GM19351 (cell line): ENCODE results near the gene CNTN2.
A peak's percentile ranks its signal among the peaks of the same experiment; 100 is the strongest.

Experiments used
- ATAC-seq: cut with Tn5 transposase; IDR thresholded peaks from one replicate; pipeline ENCODE4 v1.9.1; 2021; ENCODE audit warnings: mild to moderate bottlenecking, moderate library complexity; ENCODE audit not compliant: unreplicated experiment

CNTN2 gene

GRCh38 chr1:205109269-205109668, 66.3 kb downstream of the CNTN2 start:
- no peak for ATAC-seq

GRCh38 chr1:205109711-205110110, 66.7 kb downstream of the CNTN2 start:
- ATAC-seq, result no peak

GRCh38 chr1:205111354-205111753, 68.3 kb downstream of the CNTN2 start:
- ATAC-seq, result no peak

GRCh38 chr1:205118752-205119151, 75.7 kb downstream of the CNTN2 start:
- ATAC-seq, result no peak

- ATAC-seq, result peak; percentile 96
Measured at GRCh38 chr1:205121660-205122488, 78.9 kb downstream of the CNTN2 start, which contains the start of gene RBBP5. TSS of gene RBBP5 (minus strand) at chr1:205121978. CDS start at chr1:205121873, 105 bp downstream.

GRCh38 chr1:205122489-205122882, 79.5 kb downstream of the CNTN2 start:
- no peak for ATAC-seq

- no peak for ATAC-seq
Measured at GRCh38 chr1:205124726-205125125, 81.7 kb downstream of the CNTN2 start.

GRCh38 chr1:205127646-205128045, 84.6 kb downstream of the CNTN2 start:
- ATAC-seq, result no peak
